ENCODE data around the gene TMEM61.
"Not testable (repeated sequence)": the region's sequence is repeated elsewhere in the genome, so short reads cannot be mapped to it uniquely, and the experiment has no call there.

DNA sequence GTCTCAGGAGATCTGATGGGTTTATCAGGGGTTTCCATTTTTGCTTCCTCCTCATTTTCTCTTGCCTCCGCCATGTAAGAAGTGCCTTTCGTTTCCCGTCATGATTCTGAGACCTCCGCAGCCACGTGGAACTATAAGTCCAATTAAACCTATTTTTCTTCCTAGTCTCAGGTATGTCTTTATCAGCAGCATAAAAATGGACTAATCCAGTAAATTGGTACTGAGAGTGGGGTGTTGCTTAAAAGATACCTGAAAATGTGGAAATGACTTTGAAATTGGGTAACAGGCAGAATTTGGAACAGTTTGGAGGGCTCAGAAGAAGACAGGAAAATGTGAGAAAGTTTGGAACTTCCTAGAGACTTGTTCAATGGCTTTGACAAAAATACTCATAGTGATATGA lies 50.7 kb downstream of the TMEM61 start:
- TF ChIP-seq, protein P1, sequence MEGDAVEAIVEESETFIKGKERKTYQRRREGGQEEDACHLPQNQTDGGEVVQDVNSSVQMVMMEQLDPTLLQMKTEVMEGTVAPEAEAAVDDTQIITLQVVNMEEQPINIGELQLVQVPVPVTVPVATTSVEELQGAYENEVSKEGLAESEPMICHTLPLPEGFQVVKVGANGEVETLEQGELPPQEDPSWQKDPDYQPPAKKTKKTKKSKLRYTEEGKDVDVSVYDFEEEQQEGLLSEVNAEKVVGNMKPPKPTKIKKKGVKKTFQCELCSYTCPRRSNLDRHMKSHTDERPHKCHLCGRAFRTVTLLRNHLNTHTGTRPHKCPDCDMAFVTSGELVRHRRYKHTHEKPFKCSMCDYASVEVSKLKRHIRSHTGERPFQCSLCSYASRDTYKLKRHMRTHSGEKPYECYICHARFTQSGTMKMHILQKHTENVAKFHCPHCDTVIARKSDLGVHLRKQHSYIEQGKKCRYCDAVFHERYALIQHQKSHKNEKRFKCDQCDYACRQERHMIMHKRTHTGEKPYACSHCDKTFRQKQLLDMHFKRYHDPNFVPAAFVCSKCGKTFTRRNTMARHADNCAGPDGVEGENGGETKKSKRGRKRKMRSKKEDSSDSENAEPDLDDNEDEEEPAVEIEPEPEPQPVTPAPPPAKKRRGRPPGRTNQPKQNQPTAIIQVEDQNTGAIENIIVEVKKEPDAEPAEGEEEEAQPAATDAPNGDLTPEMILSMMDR (IDR thresholded peaks at IDR 0.05), result not testable (repeated sequence)
- not testable (repeated sequence) for TF ChIP-seq POLR2A, POLR2AphosphoS5 (IDR thresholded peaks at IDR 0.05)

Measured in breast epithelium (tissue), 3 donors.